Activated CD4-positive, alpha-beta T cell treated with anti-CD3 and anti-CD28 coated beads for 24 hours (primary cell): Measurements from ENCODE around the gene COMMD1.

ENCODE experiments used
- DNase-seq, 2 donors: peaks; one replicate each; pipeline ENCODE4 v3.0.0-alpha.2; 2020; ENCODE audit warnings: low read depth in 2 of 2

COMMD1 gene

DNA sequence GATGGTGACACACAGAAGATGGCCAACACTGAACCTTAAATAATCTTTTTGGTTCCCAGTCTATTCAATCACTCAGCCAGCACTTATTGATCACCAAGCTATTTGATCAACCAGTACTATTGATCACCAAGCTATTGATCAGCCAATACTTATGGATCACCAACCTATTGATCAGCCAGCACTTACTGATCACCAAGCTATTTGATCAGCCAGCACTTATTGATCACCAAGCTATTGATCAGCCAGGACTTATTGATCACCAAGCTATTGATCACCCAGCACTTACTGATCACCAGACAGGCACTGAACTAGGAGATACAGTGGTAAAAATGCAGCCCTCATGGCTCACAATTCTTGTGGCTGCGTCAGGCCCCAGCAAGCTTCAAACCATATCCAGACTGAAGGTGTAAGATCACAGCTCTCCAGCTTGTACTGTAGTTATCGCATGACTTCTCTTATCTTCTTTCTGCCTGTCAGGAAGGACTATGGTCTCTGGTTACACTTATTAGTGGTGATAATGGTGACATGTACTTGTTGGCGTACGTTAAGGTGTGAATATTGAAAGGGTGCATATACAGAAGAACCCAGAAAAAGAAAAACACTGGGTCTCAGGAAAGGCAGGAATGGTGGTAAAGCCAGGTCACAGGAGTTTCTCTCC is 272.0 kb downstream of the COMMD1 start:
- no peak for DNase-seq

DNA sequence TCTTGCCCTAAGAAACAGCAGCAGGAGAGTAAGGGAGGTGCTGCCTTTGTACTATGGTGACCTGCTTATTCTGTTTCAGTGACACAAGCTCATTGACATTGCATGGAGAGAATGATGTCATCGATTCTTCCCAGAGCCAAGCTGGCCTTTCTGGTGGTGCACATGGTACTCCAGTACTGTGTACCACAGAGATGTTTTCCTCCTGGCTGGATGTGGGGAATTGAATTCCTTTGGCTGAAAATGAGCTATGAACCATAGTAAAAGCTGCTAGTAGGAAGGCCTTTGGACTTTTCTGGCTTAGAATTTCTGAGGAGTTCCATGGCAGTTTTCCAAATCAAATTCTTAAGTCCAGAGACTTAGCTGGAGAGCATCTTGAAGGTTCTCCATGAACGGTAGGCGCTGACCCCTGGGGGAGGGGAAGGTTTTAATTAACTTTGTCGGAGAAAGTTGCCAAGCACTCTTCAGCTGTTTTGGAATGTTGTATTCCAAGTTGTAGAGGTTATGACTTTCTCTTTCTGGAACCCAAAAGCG is 273.3 kb downstream of the COMMD1 start:
- no peak for DNase-seq

DNA sequence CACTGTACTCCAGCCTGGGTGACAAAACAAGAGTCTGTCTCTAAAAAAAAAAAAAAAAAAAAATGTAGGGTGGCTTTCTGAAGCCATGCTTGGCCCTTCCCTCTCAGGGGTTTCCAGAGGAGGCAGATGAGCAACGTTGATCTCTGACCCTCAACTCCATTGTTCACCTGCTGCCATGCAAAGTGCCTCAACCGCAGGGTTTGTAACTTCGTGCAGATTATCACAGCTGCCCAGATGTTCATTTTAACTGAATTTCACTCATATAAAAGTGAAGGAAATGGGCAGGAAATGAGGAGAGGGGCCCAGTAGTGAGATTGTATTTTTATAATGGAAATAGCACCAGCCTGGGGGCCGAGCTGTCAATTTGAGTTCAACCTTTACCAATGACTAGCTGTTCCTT is 275.5 kb downstream of the COMMD1 start:
- no peak for DNase-seq

DNA sequence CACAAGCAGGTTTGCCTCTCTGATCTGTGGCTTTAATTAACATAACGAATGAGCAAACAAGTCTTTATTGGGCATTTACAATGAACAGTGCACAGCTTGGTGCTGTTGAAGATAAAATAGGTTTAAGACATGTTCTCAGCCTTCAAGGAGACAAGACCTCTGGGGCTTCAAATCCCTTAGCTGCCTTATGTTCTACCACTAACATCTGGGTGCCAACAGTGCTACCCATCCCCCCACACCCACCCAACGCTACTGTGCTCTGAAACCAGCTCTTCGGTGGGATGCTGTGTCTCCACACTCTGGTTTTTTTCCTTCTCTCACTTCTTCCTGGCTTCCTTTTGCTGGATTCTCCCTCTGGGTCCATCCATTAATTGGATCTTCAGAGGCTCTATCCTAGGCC is 276.4 kb downstream of the COMMD1 start:
- no peak for DNase-seq

DNA sequence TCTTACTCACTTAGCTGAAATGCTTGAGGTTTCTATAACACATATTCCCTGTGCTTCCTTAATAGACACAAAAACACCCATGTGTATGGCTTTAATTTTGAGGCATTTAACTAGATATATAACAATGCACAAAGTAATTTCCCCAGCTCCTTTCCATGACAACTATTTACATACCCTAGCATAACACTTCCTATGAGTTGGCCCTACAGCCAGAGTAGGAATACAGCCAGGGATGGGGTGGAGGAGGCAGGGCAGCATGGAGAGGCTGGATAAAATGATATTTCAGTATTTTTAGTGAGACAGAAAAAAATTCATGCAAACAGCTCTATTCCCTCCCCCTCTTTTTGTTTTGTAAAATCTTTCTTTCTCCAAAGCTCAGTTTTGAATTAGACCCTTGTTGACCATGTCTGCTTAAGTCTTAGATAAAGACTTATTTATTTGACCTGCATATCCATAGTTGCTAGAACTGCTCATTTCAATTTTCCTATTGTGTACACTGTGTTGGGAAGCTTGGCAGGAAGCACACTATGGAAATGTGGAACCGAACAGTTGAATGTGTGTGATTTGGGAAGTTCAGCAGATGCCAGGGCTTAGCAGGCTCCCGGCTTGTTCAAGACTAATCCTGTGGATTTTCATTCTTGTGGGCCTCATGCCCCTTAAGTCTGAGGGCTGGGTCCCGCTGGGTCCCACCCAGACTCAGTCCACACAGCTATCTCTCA is 279.2 kb downstream of the COMMD1 start:
- no peak for DNase-seq
